HCT116 (cell line): ENCODE results near the gene IQCH.

ENCODE experiments used
- CTCF ChIP-seq, 3 experiments: fragments of 200-600 bp in 1 of 3; sonication (generic) in 1 of 3; IDR thresholded peaks in 2 of 3; conservative IDR thresholded peaks in 1 of 3; 2 replicates each; pipeline ENCODE4 v1.5.1; 2012 to 2017; ENCODE audit warnings: low read depth in 2 of 3, low read length in 2 of 3, antibody characterized with exemption in 1 of 3, borderline replicate concordance in 1 of 3, control low read depth in 1 of 3, mild to moderate bottlenecking in 1 of 3, mixed read lengths in 1 of 3, mixed run types in 1 of 3, moderate library complexity in 1 of 3; ENCODE audit not compliant: insufficient read depth in 1 of 3
- ELF1 ChIP-seq: IDR thresholded peaks from 2 replicates; pipeline ENCODE4 v1.6.1; 2012; ENCODE audit warnings: low read depth, borderline replicate concordance
- EZH2 ChIP-seq: fragments of 200-600 bp; sonication (generic); IDR thresholded peaks from 2 replicates; pipeline ENCODE4 v1.6.1; 2017; ENCODE audit warnings: antibody characterized with exemption, mixed run types
- FOSL1 ChIP-seq: IDR thresholded peaks from 2 replicates; pipeline ENCODE4 v1.6.1; 2012; ENCODE audit warnings: low read depth
- POLR2A ChIP-seq: IDR thresholded peaks from 2 replicates; pipeline ENCODE4 v1.7.0; 2011; ENCODE audit warnings: borderline replicate concordance; ENCODE audit not compliant: insufficient read depth, insufficient read length; ENCODE audit errors: extremely low read depth
- ZFX ChIP-seq: fragments of 450-650 bp; IDR thresholded peaks from 2 replicates; pipeline ENCODE4 v1.6.1; 2017

DNA sequence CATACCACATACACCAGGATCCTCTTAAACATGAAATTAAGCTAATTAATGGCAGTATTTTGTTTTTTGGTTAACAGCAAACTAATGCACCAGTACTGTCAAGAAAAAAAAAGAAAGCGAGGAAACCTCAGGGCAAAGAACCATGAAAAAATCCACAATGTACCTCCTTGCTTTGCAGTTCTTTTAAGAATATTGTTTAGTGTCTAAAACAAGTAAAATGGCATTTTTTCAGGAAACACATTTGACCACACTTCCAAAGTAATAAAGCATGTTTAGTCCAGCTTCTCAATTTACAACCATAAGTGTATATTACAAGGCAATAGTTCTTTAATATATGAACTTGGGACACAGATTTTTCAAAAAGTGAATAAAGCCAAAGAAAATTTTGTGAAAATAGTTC lies 26.7 kb upstream of the IQCH start:
- TF ChIP-seq CTCF (IDR thresholded peaks at IDR 0.05 in 2 of 3, conservative IDR thresholded peaks at IDR 0.05 in 1 of 3; ENCODE audit: borderline replicate concordance in 1 of 3, insufficient read depth in 1 of 3, low read depth in 2 of 3, low read length in 2 of 3) (no peak), EZH2 (no peak), POLR2A (no peak), ELF1 (no peak), FOSL1 (no peak), ZFX (no peak)
